Measurements from ENCODE around the gene KIF5C.

Gene KIF5C

DNA sequence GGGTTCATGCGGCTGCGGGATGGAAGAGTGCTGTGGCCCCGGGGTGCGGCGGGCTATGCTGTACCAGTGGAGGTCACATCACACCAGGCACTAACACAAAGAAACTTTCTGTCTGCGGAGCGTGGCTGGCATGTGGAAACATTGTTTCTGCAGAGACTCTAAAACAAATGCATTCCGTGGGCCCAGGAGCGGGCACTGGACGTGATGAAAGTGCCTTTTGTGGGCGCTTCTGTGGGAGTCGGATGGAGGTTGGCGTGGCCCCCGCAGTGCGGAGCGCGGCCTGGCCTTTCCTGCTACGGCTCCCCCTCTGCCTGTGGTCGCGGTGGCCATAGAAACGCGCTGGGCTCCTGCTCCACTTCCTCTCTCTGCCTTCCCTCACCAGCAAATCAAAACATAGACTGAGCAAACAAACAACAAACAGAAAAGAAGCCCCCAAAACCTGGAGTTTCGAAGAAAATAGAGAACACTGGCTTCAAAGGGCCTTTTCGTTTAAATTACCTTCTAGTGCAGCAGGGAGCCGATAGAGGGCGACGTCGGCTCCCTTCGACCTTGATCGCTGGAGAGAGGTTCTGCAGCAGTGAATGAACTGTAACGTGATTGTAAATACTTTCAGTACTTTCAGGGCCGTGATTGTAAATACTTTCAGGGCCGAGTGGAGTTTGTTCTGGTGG is 51.4 kb downstream of the KIF5C start:
- peak; percentile 54 to 76 (median 68) for DNase-seq

GRCh38 chr2:148926981-148927401 is 52.0 kb downstream of the KIF5C start:
- peak; percentile 51 to 57 (median 55) for DNase-seq

DNA sequence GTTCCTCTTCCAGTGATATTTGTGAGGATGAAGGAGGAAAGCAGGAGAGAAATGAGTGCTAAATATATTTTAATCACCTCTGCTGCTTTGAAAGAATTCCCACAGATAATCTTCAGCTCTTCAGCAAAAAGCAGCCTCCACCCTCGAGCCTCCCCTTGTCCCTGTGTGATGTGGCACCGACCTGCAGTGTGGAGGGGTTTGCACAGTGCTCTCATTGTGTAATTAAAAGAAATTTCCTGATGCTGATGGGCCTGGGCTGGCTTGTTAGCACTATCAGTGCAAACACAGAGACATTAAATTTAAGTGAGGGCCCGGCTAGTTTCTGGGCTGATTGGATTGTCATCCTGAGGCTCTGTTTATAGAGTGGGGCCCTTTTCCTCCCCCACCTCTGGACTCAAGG is 53.4 kb downstream of the KIF5C start:
- DNase-seq: no peak

GRCh38 chr2:148930046-148930775 is 55.2 kb downstream of the KIF5C start:
- no peak for DNase-seq

GRCh38 chr2:148932536-148932935 is 57.5 kb downstream of the KIF5C start:
- no peak for DNase-seq

DNA sequence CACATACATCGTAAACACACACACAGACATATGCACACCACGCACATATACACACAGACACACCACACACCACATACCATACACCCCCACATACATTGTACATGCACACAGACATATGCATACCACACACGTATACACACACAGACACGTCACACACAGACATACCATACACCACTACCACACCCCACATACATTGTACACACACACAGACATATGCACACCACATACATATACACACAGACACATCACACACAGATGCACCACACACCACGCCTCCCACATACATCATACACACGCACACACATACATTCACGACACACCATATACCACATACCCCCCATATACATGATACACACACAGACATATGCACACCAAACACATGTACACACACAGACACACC is 58.4 kb downstream of the KIF5C start:
- DNase-seq: no peak

DNA sequence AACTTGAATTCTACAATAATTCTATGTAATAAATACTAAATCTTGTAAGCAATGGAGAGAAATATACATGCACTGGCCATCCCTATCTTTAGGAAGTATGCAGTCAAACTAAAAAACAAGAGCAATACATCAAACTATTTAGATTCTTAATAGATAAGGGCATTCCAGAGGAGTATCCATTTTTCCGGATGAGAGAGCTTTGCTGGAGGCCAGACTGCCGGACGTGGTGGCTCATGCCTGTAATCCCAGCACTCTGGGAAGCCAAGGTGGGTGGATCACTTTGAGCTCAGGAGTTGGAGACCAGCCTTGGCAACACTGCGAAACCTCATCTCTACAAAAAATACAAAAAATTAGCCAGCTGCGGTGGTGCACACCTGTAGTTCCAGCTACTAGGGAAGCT is 60.8 kb downstream of the KIF5C start:
- no peak for DNase-seq

DNA sequence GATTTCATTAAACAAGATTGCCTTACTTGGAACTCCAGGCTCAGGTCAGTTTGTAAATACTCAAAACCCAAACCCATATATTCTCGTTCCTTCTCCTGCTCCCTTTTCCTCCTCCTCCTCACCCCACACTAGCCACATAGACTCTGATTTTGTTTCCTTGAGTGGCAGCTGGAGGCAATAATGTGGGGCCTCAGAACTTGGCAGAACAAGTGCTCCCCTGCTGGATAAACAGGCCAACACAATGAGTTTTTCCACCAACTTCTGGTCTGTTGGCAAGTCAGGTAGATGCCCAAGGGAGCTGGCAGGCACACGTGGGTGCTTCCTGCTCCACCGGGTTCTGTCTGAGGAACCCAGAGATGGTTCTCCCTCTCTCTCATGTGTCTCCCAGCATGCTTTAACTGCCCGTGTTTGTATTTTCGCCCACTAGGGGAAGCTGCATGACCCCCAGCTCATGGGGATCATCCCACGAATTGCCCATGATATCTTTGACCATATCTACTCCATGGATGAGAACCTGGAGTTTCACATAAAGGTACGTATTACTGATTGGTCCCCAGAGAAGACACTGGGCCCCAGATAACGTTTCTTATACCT is 61.9 kb downstream of the KIF5C start:
- no peak for DNase-seq

GRCh38 chr2:148939271-148939670 is 64.2 kb downstream of the KIF5C start:
- DNase-seq: no peak

GRCh38 chr2:148943097-148943496 is 68.1 kb downstream of the KIF5C start:
- DNase-seq: no peak

- no peak for DNase-seq
Observed at GRCh38 chr2:148944536-148944935, 69.5 kb downstream of the KIF5C start.

GRCh38 chr2:148947299-148947698 is 72.3 kb downstream of the KIF5C start:
- no peak for DNase-seq

DNA sequence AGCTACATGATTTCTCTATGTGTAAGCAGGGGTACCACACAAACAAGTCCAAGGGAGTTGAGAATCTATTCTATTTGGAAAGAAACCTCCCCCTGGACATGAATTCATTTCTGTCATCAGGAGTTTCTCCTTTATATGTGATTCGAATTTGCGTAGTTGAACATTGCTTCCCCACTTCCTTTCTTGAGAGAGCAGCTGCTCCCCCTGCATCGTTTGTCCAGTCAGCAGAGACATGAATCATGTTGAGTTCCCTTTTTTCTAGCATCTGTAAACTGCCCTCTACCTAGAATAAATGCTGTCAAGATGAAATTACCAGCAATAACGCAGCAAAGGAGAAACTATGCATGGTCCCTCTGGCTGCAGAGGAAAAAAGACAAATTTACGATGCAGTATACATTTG is 73.8 kb downstream of the KIF5C start:
- peak; percentile 78 to 89 (median 87) for DNase-seq

- no peak for DNase-seq
Observed at GRCh38 chr2:148949348-148949747, 74.3 kb downstream of the KIF5C start.

DNA sequence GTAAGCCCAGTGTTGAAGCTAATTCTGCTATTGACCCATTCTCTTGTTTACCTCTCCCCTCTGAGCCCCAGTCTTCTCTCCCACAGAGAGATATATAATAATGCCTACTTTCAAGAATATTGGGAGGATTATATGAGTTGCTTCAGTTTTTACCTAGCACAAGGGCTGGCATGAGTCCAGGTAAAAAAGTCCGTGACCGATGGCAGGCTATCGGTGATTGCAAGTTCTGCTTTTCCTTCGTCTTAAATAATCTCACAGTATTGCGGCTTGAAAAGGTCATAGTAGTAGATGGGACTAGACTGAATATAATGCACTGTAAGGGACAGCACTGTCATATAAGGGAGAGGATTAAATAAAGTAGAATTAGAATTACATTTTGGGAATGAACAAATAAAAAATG is 77.6 kb downstream of the KIF5C start:
- peak in 1 of 3 donors; percentile 8 for DNase-seq

DNA sequence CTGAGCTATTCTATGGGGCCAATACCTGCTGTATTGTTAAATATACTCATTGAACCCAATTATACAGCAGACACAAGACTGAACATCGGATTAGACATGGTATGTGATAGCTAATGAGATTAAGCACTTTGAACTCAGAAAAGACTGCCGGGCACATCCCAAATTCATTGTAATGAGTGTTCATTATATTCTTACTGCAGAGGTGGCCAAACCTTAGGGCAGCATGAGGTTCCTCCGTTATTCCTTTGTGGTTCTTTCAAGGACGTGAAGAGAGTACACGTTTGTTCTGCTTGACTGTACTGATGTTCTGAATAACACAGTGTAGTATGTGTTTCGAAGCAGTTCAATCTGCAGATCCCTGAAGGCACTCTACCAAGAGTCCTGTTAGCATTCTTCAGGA is 78.4 kb downstream of the KIF5C start:
- DNase-seq: no peak

- DNase-seq: no peak
Observed at GRCh38 chr2:148954536-148954935, 79.5 kb downstream of the KIF5C start.

DNA sequence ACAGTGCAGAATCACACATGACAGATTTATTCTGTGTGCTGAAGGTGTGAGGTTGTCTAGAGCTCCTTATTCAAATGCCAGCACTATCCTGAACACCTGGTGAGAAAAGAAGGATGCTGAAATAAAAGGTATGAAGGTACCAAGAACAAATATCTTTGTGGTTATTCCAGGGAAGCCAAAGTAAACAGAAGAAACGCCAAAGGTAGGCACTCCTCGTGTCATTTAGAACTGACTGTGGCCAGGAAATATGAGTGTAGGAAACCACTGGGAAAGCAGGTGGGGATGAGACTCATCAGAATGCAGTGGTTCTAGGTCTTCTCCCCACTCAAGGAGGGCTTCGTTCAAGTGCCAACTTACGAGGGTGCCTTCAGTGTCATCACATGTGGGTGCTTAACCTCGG is 80.8 kb downstream of the KIF5C start:
- DNase-seq: no peak

DNA sequence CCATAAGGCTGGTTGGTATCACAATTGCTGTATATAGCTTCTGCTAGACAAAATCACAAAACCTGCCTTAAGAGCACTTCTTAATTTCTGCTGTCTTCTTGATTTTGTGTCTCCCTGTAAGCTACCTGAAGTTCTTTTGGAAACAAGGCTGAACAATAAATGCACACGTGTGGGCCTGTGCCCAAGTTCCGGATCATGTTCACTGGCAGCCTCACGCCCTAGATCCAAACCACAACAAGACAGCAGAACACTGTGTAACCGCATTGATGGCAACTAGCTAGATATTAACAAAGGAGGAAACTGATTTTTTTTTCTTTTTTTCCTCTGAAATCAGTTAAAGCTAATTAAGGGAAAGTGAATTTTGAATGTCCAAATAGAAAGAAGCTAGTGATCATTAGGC is 82.0 kb downstream of the KIF5C start:
- no peak for DNase-seq

- DNase-seq: no peak
Observed at GRCh38 chr2:148959745-148960144, 84.7 kb downstream of the KIF5C start.

DNA sequence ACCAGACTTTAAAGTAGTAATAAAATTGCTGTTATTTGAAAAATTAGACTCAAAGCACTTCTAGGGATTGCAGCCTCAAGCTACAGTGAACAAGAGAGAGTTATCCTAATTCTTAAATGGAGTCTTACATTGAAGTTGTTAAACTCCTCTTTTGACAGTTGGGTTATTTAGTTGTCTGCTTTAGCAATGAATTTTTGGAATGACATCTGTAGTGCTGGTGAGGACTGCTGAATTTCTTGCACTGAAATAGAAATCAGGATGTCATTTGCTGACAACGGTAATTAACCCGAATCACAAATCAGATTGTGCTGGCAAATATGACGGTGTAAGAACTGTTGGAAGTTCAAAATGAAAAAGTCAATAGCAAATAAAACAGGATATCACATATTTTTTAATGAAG is 85.5 kb downstream of the KIF5C start:
- no peak for DNase-seq

- DNase-seq: no peak
Observed at GRCh38 chr2:148963461-148963860, 88.4 kb downstream of the KIF5C start.

DNA sequence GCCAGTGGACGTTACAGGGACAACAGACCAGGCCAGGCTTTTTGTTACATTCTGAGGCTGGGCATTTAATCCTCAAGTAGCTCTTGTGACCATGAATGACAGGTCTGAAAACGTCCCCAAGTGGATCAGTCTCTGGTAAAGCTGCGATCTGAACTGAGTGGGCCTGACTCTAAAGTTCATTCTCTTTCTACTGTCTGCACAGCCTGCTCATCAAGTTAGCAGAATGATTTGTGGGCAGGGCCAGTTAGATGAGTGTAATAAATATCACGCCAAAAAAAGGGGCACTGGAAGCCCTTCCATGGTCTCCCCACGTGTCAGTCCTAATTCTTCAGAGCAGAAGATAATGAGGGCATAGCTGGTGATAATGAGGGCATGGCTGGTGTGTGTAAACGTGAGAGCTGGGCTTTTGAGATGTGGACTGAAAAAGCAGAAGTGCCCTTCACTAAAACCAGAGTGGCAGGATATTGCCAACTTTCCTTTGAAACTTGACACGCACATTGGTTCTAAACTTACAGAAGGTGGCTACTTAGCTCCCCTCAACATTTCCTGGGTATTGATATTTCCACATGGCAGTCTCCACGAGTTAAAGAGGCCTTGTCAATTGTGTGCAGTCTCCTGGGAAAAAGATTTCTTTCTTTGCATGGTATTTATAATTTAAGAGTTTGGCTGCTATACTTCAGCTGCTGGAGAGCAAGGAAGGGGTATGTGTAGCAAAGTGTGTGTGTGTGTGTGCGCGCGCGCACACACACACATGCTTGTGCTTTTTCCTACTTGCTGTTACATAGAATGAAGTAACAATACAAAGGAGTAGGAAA is 90.8 kb downstream of the KIF5C start:
- peak; percentile 35 to 63 (median 48) for DNase-seq

GRCh38 chr2:148966438-148966758 is 91.4 kb downstream of the KIF5C start:
- DNase-seq: no peak
